AG09309 (cell line): ENCODE data around the gene MAP6D1.

Experiments used
- DNase-seq: peaks from one replicate; pipeline ENCODE4 v3.0.0-alpha.2; 2010; ENCODE audit warnings: low read depth
- H3K4me3 ChIP-seq: 2 replicates; pipeline ENCODE4 v1.5.1; 2011; ENCODE audit warnings: mild to moderate bottlenecking, low read depth, low read length, moderate library complexity; ENCODE audit not compliant: control insufficient read depth
- CTCF ChIP-seq: IDR thresholded peaks from 2 replicates; pipeline ENCODE4 v1.5.1; 2011; ENCODE audit warnings: mild to moderate bottlenecking, low read depth, low read length, inconsistent platforms; ENCODE audit not compliant: insufficient read depth, control insufficient read depth; ENCODE audit errors: missing control alignments

The MAP6D1 gene

GRCh38 chr3:183827809-183828537, 2.6 kb upstream of the MAP6D1 start:
- no peak overlapping the region for H3K4me3 ChIP-seq
- TF ChIP-seq CTCF: no peak
- no peak for DNase-seq

- no peak for DNase-seq
- no peak overlapping the region for H3K4me3 ChIP-seq
- no peak for TF ChIP-seq CTCF
Observed at GRCh38 chr3:183826448-183827250, 1.3 kb upstream of the MAP6D1 start.

GRCh38 chr3:183824761-183825455, 469 bp downstream of the MAP6D1 start:
- H3K4me3 ChIP-seq: peak overlapping the region; percentile 65
- DNase-seq: no peak

GRCh38 chr3:183823963-183824362, 1.4 kb downstream of the MAP6D1 start:
- no peak for TF ChIP-seq CTCF
- H3K4me3 ChIP-seq: no peak overlapping the region

More at GRCh38 chr3:183824761-183825455, 469 bp downstream of the MAP6D1 start:
- no peak for TF ChIP-seq CTCF

GRCh38 chr3:183822631-183823030, 2.7 kb downstream of the MAP6D1 start:
- DNase-seq: no peak
- no peak overlapping the region for H3K4me3 ChIP-seq
- no peak for TF ChIP-seq CTCF

More at GRCh38 chr3:183823963-183824362, 1.4 kb downstream of the MAP6D1 start:
- DNase-seq: no peak

- no peak for TF ChIP-seq CTCF
- DNase-seq: no peak
- no peak overlapping the region for H3K4me3 ChIP-seq
Observed at GRCh38 chr3:183819831-183820230, 5.5 kb downstream of the MAP6D1 start.
